HG02678 (cell line): ENCODE data around the gene WDSUB1.

Experiments used
- ATAC-seq: cut with Tn5 transposase; IDR thresholded peaks from one replicate; pipeline ENCODE4 v1.9.1; 2021; ENCODE audit warnings: mild to moderate bottlenecking, moderate library complexity; ENCODE audit not compliant: unreplicated experiment

The WDSUB1 gene

GRCh38 chr2:159266554-159266953, 19.9 kb downstream of the WDSUB1 start:
- ATAC-seq = no peak

DNA sequence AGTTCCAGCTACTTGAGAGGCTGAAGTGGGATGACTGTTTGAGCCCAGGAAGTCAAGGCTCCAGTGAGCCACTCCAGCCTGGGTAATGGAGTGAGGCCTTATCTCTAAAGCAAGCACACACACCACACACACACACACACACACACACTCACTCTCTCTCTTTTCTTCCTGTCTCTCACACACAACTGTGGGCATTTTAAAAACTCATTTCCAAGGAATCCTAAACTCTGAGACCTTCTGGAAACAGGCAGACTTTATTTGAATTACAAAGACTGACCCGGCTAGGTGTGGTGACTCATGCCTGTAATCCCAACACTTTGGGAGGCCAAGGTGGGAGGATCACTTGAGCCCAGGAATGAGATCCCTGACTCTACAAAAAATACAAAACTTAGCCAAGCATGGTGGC, 21.3 kb downstream of the WDSUB1 start:
- ATAC-seq = no peak

DNA sequence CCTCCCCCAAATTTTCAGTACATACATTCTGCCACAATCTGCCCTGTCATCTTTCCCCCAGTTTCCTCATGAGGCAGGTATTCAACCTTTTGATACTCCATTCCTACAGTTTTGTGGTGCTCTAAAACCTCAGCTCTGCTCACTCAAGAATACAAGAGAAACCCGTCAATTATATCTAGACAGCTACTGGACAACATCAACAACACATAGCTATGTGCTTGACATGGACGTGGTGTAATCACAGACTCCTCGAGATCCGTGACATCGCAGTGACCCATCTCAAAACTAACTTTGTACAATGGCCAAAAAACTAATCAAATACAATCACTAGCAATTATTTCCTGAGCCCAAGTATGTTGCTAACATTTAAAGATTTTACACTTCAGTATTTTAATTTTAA, 23.6 kb downstream of the WDSUB1 start:
- no peak for ATAC-seq

- no peak for ATAC-seq
Measured at GRCh38 chr2:159262226-159262625, 24.3 kb downstream of the WDSUB1 start.

- ATAC-seq = no peak
Measured at GRCh38 chr2:159256159-159256558, 30.3 kb downstream of the WDSUB1 start.

DNA sequence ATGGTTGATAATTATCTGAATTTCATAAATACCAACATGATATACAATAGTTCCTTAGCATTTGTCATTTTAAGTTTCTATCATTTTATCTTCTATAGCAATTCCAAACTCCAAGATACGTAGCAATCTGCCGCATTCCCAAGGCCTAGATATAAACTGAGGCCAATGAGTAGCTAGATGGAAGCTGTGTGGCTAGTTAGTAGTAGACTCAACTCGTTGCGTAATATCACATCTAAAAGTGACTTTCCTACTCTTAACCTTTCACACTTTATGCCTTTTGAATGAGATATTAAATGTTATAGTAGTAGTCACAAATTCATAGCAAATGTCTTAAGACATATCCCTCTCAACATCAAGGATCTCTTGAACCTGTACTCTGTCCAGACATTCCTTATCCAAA, 33.6 kb downstream of the WDSUB1 start:
- no peak for ATAC-seq

DNA sequence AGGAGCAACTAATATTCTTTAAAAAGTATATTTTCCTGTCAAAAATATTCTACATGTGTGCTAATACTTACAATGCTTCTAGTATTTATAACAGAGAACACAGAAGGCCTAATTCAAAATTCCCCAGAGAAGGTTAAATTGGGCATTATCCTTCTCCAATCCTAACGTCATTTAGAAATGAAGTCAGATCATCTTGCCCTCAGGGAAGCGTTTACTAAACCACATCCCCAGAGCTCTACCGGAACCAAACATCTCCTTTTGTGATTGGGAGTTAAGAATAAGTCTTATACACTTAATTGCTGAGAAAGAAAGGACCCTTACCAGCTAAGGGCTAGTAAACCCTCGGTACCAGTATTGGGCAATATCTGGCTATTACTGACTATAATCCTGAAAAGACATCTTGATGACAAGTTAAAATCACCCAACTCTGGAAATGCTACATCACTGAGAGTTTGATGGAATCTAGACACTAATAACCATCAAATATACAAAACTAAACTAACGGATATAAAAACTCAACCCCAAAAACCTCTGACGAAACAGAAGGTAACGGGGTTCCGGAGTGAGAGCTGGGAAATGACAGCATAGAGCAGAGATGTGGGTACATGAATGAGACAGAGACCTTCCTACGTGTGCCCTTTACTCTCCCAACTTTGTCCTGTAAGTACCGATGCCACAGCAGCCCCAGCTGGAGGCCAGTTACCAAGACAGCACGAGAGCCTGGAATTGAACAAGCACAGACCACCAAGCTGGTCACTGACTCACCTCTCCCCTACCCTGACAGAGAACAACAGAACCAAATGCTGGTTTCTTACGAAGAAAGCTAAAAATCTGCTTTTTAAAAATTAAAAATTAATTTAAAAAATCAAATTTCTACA, 35.0 kb downstream of the WDSUB1 start:
- ATAC-seq = no peak

- ATAC-seq = no peak
Measured at GRCh38 chr2:159249990-159250715, 36.4 kb downstream of the WDSUB1 start.

GRCh38 chr2:159246325-159246988, 40.0 kb downstream of the WDSUB1 start:
- no peak for ATAC-seq

DNA sequence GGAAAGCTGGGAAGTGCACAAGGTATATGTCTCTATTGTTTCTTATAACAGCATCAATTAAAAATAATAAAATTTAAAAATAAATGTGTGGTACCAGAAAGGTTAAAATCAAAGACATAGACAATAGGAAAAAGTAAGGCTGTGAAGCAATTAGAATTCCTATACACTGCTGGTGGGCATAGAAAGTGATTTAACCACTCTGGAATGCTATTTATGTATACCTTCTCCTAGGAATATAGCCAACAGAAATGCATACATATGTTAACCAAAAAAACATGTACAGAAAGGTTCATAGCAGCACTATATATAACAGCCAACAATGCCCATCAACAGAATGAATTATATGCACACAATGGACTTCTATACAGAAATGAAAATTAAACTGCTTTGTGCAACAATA, 43.0 kb downstream of the WDSUB1 start:
- no peak for ATAC-seq

GRCh38 chr2:159234868-159235267, 51.6 kb downstream of the WDSUB1 start:
- ATAC-seq = no peak

DNA sequence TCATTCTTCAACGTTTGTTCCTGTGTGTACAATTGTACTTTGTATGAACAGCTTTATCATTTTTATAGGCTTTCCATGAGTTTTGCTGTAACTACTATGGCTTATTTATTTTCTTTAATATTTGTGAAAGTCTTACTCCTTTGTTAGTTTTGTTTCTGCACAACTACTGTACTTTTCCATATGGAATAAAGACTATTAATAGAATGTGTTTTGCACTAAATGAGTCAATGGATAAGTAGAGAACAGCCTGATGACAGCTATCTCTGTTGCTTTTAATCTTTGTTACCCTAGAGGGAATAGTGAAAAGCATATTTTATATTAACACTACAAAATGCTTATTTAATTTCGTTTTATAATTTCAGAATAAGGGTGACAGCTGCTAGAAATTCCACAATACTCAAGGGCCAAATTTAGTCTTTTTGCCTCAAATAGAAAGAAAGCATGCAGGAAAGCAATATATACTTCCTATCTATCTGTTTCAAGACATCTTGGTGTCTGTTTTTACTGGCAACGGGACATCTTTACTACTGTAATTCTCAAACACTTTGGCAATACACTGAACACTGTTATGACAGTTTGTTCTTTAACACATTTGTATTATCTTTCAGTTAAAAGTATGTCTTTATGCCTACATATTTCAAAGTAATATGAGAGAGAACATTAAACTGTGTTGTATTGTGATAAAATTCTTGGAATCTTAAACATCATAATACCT, 53.9 kb downstream of the WDSUB1 start:
- no peak for ATAC-seq

GRCh38 chr2:159230145-159230877, 56.2 kb downstream of the WDSUB1 start:
- no peak for ATAC-seq

DNA sequence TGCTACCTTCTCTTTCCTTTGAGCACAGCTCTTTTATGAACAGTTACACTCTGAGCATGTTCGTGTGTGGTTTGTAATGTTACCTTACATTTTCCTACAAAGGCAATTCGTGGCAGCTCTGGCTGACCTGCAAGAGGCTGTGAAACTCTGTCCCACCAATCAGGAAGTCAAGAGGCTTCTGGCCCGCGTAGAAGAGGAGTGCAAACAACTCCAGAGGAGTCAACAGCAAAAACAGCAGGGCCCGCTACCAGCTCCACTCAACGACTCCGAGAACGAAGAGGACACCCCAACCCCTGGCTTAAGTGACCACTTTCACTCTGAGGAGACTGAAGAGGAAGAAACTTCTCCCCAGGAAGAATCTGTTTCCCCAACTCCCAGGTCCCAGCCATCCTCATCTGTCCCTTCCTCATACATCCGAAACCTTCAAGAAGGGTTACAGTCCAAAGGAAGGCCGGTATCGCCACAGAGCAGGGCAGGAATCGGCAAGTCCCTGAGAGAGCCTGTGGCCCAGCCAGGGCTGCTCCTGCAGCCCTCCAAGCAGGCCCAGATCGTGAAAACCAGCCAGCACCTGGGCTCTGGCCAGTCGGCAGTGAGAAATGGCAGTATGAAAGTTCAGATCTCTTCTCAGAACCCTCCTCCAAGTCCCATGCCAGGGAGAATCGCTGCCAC, 56.9 kb downstream of the WDSUB1 start:
- ATAC-seq = no peak

- no peak for ATAC-seq
Measured at GRCh38 chr2:159228081-159228581, 58.4 kb downstream of the WDSUB1 start.

DNA sequence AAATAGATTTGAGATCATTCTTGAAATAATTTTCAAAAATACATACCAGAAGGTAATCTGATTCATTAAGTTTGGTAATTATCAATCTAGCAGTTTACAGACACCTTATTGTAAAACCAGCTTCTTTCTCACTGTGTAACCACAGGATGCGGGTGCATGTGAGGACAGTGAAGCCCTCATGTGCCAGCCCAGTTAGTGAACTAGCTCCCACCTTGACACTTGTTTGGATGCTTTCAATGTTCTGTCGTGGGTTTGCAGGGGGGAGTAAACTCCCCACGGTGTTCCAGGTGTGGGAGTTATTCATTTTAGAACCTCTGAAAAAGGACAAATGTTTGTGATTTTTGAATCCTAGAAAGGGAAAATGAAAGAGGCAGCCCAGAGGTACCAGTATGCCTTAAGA, 59.0 kb downstream of the WDSUB1 start:
- no peak for ATAC-seq

DNA sequence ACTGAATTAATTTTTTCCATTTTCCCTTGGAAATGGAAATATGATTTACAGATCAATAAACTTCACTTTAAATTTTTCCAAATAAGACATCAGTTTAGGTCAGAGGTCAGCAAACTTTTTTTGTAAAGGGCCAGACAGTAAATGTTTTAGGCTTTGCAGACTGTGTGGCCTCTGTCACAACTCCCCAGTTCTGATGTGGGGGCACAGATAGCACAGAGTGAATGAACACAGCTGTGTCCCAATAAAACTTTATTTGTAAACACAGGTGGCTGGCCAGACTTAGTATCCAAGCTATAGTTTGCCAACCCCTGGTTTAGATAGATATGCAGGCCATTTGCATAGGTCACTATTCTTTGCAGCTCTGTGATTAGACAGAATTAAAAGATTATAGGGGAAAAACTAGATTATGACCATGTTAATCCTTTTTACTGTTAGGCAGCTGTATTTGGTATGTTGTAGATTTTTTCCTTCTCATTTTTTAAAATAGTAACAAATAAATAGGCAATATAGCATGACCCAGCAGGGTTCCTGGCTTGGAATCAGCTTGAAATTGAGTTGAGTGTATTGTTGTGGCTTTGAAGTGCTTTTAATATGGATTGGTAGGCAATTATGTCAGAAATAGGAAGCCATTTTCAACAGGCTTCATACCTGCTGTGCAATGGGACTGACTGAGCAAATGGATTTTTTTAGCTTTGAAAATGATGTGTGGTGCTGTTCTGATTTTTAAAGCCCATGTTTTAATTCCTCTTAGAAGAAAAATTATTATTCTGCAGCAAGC, 59.7 kb downstream of the WDSUB1 start:
- ATAC-seq = no peak

- ATAC-seq = peak; percentile 43
Measured at GRCh38 chr2:159226059-159226461, 60.4 kb downstream of the WDSUB1 start.
